Testis (tissue), 3 donors: ENCODE data around the gene NAB1. TPM values are rescaled to one million over a fixed set of nuclear protein-coding genes. Genes with fewer than 3 reads are reported as not detected.

Experiments used
- DNase-seq: peaks from one replicate; pipeline ENCODE4 v3.0.0-alpha.2; 2019
- H3K27ac ChIP-seq, 2 donors: fragments of 200-600 bp; sonication (generic); one replicate each; pipeline ENCODE4 v1.5.1; 2019
- H3K27me3 ChIP-seq: fragments of 200-600 bp; sonication (generic); one replicate; pipeline ENCODE4 v1.5.1; 2019
- H3K36me3 ChIP-seq: fragments of 200-600 bp; sonication (generic); one replicate; pipeline ENCODE4 v1.5.1; 2017; ENCODE audit warnings: low read depth; ENCODE audit errors: missing control alignments
- H3K4me1 ChIP-seq: fragments of 200-600 bp; sonication (generic); one replicate; pipeline ENCODE4 v1.5.1; 2019
- H3K4me3 ChIP-seq, 2 donors: fragments of 200-600 bp; sonication (generic); one replicate each; pipeline ENCODE4 v1.5.1; 2017 to 2019
- H3K9me3 ChIP-seq: fragments of 200-600 bp; sonication (generic); one replicate; pipeline ENCODE4 v1.5.1; 2017
- CTCF ChIP-seq, 3 experiments: fragments of 450-650 bp in 2 of 3; fragments of 200-600 bp in 1 of 3; sonication (generic) in 1 of 3; IDR thresholded peaks; one replicate each; pipeline ENCODE4 v1.5.1; 2016 to 2019; ENCODE audit warnings: antibody characterized with exemption in 3 of 3, mild to moderate bottlenecking in 2 of 3, moderate library complexity in 1 of 3
- POLR2A ChIP-seq: fragments of 450-650 bp; IDR thresholded peaks from one replicate; pipeline ENCODE4 v1.6.1; 2017; ENCODE audit warnings: antibody characterized with exemption, mild to moderate bottlenecking, moderate library complexity
- WGBS, 2 donors: methylation state at CpG; one replicate each; pipeline ENCODE4 v1.1.5; 2018; 5-methylcytosine and 5-hydroxymethylcytosine counted together
- intact Hi-C: fragments of 100-400 bp; cut with DNase I; formaldehyde crosslinking; loops from one replicate; pipeline ENCODE4 v1.15.1; 2023; ENCODE audit warnings: low total_unique reads
- polyA plus RNA-seq: library from polyadenylated mRNA; stranded (reverse); fragments of 350-450 nt; fragmentation: Illumina TruSeq; extraction: RNeasy Lipid Tissue Mini Kit (QIAGEN cat#74804); gene quantifications from one replicate; pipeline ENCODE4 v1.2.3, GENCODE V29; 2014; ENCODE audit warnings: low read depth, low replicate concordance; ENCODE audit not compliant: insufficient read depth
- total RNA-seq, 2 donors: library from RNA; depleted of rRNA; stranded (reverse); fragments of >200 nt; gene quantifications; one replicate each; pipeline ENCODE4 v1.2.3, GENCODE V29; 2016

NAB1 gene
- total and polyA plus RNA-seq, 3 donors from 2014 or later, result 33.8 to 81.0 (median 61.4) TPM

GRCh38 chr2:190674966-190675650 is 26.2 kb downstream of the NAB1 start:
- H3K4me3 ChIP-seq, result no peak overlapping the region
- no peaks in the 10 kb centered on the region for H3K9me3 ChIP-seq
- DNase-seq, result no peak
- TF ChIP-seq CTCF (IDR thresholded peaks at IDR 0.05), result no peak
- no peak for TF ChIP-seq POLR2A
- no peak overlapping the region for H3K27ac ChIP-seq
- H3K4me1 ChIP-seq, result peaks cover 9% of the 10 kb centered on the region
- no peaks in the 10 kb centered on the region for H3K36me3 ChIP-seq
- intact Hi-C loops, result no loop called here
- 68 to 74% methylated on average over 1 of the region's 1 CpG for WGBS, 2 donors
- H3K27me3 ChIP-seq, result no peaks in the 10 kb centered on the region

- WGBS, 2 donors, result 73% methylated on average over 4 of the region's 4 CpGs
- H3K36me3 ChIP-seq, result no peaks in the 10 kb centered on the region
These were observed 28.4 kb downstream of the NAB1 start for GRCh38 chr2:190677255-190677654.

GRCh38 chr2:190678444-190679162 is 29.7 kb downstream of the NAB1 start:
- no peak overlapping the region for H3K27ac ChIP-seq

More at GRCh38 chr2:190677255-190677654, 28.4 kb downstream of the NAB1 start:
- TF ChIP-seq POLR2A, result no peak
- no peak for TF ChIP-seq CTCF (IDR thresholded peaks at IDR 0.05)
- Histone ChIP-seq H3K4me1 (peaks cover 9% of the 10 kb centered on the region), H3K9me3 (no peaks in the 10 kb centered on the region), H3K27me3 (no peaks in the 10 kb centered on the region), H3K27ac (no peak overlapping the region), H3K4me3 (no peak overlapping the region)
- no peak for DNase-seq
- intact Hi-C loops, result no loop called here

GRCh38 chr2:190679391-190679790 is 30.5 kb downstream of the NAB1 start:
- no peak overlapping the region for H3K4me3 ChIP-seq
- H3K27me3 ChIP-seq, result no peaks in the 10 kb centered on the region
- WGBS, 2 donors, result 97 to 100% methylated on average over 1 of the region's 1 CpG
- no peaks in the 10 kb centered on the region for H3K36me3 ChIP-seq
- DNase-seq, result no peak
- no peaks in the 10 kb centered on the region for H3K9me3 ChIP-seq
- TF ChIP-seq CTCF (IDR thresholded peaks at IDR 0.05), result no peak
- TF ChIP-seq POLR2A, result no peak
- no peak overlapping the region for H3K27ac ChIP-seq
- intact Hi-C loops, result no loop called here
- peaks cover 9% of the 10 kb centered on the region for H3K4me1 ChIP-seq

More at GRCh38 chr2:190678444-190679162, 29.7 kb downstream of the NAB1 start:
- TF ChIP-seq CTCF (IDR thresholded peaks at IDR 0.05), result no peak
- TF ChIP-seq POLR2A, result no peak
- peak; percentile 26 for DNase-seq
- intact Hi-C loops, result no loop called here
- H3K4me3 ChIP-seq, result no peak overlapping the region
- H3K9me3 ChIP-seq, result no peaks in the 10 kb centered on the region
- WGBS, 2 donors, result 60 to 62% methylated on average over 6 of the region's 6 CpGs
- peaks cover 9% of the 10 kb centered on the region for H3K4me1 ChIP-seq
- H3K36me3 ChIP-seq, result no peaks in the 10 kb centered on the region
- no peaks in the 10 kb centered on the region for H3K27me3 ChIP-seq
